NCI-H2171 (cell line): Measurements from ENCODE around the gene NEK3.
"Not testable (repeated sequence)": the region's sequence is repeated elsewhere in the genome, so short reads cannot be mapped to it uniquely, and the experiment has no call there.

ENCODE experiments used
- DNase-seq: peaks from one replicate; lab custom pipeline; 2025; lab: John Stamatoyannopoulos, UW

NEK3 gene, protein sequence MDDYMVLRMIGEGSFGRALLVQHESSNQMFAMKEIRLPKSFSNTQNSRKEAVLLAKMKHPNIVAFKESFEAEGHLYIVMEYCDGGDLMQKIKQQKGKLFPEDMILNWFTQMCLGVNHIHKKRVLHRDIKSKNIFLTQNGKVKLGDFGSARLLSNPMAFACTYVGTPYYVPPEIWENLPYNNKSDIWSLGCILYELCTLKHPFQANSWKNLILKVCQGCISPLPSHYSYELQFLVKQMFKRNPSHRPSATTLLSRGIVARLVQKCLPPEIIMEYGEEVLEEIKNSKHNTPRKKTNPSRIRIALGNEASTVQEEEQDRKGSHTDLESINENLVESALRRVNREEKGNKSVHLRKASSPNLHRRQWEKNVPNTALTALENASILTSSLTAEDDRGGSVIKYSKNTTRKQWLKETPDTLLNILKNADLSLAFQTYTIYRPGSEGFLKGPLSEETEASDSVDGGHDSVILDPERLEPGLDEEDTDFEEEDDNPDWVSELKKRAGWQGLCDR

DNA sequence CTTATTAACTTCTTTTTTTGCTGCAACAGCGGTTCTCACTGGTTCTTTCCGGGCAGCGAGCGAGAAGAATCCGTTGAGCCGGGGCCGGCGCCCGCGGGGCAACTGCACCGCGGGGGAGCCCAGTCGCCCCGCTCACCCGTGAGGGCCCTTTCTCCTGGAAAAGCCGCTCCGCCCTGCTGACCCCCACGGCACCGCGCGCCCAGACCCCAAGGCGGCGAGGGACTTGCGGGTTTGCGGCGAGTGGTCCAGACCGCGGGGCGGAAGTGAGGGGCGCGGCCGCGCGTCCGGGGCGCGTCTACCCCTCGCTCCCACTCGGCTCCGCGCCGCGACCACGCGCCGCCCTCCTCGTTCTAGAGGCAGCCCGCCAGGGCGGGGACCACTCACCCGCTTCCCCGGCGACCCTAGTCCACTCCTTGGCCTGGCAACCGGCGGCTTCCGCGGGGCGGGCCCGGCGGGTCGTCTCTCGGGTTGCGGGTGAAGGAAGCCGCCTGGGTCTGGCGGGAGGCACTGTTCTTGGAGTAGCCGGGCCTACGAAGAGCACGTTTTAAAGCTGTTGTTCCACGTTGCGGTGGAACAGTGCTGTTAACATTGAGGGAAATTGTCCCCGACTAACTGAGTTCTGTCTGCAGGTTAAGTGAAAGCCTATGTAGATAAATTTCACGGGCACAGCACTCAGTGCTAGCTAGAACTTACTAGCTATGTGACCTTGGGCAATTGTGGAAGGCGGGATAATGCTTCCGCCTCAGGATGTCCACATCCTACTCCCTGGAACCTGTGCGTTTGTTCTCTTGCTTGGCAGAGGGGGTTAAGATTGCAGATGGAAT lies at the start of gene NEK3:
NEK3 (minus strand) TSS at position 439 of the 824 bp plus-strand sequence. CDS start 3,406 bp downstream, outside the sequence.
- DNase-seq: peak; percentile 61

DNA sequence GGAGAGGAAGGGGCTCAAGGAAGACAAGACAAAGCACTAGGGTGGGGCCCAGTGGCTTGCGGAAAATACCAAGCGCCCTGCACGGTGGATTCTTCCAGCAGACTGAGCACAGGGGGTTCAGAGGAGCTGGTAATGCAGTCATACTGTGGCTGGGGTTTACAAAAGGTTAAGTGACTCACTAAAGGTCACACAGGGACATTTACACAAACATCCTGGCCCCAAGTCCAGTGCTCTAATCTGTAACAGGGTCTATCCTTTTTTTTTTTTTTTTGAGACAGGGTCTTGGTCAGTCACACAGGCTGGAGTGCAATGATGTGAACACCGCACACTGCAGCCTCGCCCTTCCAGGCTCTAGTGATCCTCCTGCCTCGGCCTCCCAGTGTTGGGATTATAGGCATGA lies 49.0 kb upstream of the NEK3 start:
- not testable (repeated sequence) for DNase-seq

DNA sequence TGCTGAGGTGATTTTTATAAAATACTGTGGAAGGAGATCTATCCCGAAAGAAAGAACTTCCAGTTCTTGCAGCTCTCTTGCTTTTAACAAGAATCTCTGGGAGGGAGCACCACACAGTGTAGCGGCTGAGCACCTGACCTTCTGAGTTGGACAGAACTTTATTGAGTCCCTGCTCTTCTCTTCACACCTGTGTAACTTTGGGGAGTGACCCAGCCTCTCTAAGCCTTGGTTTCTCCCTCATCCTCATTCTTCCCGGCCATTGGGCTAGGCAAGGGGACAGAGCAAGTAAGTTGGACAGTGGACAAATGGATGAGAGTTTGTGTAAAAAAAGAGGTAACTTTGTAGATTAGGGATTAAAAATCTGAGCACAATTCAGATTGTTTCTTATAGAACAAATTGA lies 48.5 kb upstream of the NEK3 start:
- DNase-seq: not testable (repeated sequence)

DNA sequence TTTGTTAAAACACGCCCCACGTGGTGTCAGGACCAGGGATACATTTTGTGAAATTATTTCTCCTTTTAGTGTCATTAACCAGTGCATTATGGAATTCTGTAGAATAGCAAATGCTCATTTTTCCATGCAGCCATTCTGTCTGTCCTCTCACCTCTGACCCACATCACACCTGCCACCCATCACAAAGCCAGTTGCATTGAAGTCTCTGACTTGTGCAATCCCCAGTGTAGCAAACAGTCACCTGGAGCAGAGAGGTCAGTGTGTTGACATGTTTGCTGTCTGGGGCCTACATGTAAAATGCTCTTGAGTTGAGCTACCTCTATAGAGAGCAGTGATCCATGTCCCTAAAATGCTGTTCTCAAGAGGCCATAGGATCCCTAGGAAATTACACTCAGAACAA lies 47.9 kb upstream of the NEK3 start:
- not testable (repeated sequence) for DNase-seq

DNA sequence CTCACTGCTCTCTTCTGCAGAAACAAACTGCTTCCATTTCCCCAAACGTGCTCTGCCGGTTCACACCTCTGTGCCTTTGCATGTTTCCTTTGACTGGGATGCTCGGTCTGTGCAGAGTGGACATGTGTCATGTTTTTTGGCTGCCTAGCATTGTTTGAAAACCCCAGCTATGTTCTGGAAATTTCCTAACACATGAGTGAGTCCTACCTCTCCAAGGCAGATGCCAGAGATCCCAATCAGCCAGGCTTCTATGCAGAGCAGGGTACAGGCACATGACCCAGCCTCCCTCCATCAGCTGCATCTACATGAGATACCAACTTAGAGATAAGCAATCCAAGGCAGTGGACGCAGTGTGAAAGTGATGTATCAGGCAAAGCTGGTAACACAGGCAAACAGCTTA lies 45.1 kb upstream of the NEK3 start:
- DNase-seq: not testable (repeated sequence)

DNA sequence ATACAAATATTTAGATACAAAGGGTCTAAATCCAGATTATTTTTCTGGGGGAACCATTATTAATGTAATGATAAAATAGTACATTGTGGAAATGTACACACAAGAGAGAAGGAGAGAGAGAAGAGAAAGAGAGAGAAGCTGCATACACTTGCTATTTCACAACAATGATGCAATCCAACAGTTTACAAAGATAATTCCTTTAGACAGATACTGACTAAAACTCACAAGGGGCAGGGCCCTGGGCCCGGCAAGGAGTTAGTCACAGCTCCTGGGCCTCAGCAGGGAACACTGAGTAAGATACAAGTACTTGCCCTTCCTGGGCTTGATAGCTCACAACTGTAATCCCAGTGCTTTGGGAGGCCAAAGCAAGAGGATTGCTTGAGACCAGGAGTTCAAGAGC lies 44.5 kb upstream of the NEK3 start:
- DNase-seq: not testable (repeated sequence)

DNA sequence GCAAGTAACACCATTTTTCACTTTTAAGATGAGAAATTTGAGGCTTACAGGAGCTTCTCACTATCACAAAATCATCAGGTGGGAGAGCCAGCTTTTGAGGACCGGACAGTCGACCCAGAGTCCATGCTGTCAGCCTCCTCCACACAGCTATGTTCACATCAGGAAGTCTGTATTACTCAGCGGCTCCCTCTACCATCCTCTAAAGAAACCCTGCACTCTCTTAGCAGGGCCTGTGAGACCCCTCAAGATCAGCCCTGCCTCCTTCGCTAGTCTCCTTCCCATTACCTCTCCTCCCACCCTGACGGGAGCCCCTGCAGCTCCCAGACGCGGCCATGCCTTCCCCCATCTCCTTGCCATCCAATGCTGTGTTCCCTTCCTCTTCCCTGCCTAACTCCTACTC lies 43.1 kb upstream of the NEK3 start:
- not testable (repeated sequence) for DNase-seq

DNA sequence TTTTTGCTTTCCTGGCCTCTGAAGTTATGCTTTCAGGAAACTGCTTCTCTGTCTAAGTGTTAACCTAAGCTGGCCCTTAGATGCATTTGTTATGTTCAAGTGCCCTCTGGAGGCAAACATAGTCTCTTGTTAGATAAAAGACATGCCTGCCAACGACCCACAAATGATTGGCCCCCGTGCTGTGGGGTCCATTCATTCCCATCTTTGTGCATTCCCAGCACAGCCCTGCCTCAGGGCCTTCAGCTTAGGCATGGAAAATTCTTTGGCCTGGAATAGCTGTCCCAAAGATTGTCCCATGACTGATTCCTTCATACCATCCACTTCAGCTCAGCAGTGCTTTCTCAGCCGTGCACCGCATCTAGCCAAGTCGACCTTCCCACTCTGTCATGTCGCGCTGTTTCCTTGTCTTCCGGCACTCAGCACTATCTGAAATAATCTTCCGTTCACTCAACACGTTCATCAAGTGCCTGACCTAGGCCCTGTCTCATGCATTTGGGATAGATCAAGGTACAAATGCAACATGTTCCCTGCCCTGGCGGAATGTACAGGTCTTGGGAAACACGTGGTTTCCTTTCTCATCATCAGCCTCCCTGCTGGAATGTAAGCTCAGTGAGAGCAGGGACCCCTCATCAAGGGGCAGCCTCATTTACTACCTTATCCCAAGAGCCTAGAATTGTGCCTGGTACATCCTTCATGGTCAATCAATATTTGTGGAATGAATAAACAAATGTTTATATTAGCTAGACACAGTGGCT lies 42.2 kb upstream of the NEK3 start:
- DNase-seq: peak; percentile 3

DNA sequence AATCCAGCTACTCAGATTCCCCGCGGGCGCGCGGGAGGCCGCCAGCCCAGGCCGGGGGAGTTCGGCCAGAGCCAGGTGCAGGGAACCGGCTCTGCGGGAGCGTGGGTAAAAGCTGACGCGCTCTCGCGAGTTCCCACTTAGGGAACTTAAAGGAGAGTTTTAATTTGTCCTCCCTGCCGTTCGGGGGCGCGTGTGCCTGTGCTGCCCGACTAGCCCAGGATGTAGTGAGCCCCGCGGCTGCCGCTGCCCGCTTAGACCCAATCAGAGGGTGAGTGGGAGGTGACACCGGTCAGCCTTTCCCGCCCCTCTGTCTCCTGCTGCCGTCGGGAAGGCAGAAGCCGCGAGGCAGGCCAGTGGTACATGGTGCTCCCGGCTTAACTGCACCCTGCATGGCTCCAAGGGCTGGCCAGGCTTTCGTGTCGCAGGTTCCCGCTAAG lies 36.0 kb upstream of the NEK3 start:
- no peak for DNase-seq

DNA sequence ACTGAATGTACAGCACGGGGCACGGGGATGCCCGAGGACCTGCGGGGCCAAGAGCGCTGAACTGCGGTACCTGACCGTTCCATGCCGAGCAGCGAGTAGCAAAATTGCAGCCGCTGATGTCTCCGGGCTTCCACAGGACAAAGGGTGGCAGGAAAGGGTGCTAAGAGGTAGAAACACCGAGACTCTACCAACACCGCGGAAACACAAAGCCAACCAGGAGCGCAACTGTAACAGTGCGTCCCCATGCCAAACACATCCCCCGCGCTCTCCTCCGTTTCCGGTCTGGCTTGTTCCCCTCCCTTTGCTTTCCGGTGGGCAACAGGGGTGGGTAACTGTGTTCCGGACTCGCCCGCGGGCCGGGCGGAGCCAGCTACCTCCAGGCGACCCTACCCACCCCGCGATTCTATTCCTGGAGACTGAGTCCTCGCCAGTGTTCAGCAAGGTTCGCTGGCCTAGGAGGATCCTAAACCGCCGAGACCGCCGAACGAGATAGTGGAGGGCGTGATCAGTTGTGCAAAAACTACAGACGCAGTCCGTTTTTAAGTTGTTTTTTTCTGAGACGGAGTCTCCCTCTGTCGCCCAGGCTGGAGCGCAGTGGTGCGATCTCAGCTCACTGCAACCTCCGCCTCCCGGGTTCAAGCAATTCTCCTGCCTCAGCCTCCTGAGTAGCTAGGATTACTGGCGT lies 34.9 kb upstream of the NEK3 start:
- peak; percentile 81 for DNase-seq

DNA sequence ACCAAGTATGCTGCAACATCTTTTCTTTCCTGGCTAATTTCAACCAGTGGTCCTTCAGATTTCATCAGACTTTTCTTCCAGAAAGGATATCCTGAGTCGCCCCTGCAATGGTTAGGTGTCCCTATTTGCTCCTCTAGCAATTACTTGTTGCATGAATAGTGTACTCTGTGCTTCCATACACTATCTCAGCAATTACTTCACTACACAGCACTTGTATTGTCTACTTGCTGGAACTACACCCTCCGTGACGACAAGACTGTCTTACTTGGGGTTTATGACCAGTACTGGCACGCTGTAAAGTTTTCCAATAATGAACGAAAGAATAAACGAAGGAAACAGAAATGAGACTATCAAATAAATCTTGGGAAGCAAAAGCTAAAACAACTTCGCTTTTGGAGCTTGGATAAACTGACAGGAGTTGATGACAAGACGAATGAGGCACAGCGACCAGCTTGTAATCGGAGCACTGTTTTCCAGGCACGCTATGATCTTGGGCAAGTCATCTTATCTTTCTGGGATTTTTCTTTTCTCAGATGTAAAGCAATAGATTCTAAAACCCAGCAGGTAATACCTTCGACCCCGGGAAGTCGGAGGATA lies 34.3 kb upstream of the NEK3 start:
- not testable (repeated sequence) for DNase-seq

DNA sequence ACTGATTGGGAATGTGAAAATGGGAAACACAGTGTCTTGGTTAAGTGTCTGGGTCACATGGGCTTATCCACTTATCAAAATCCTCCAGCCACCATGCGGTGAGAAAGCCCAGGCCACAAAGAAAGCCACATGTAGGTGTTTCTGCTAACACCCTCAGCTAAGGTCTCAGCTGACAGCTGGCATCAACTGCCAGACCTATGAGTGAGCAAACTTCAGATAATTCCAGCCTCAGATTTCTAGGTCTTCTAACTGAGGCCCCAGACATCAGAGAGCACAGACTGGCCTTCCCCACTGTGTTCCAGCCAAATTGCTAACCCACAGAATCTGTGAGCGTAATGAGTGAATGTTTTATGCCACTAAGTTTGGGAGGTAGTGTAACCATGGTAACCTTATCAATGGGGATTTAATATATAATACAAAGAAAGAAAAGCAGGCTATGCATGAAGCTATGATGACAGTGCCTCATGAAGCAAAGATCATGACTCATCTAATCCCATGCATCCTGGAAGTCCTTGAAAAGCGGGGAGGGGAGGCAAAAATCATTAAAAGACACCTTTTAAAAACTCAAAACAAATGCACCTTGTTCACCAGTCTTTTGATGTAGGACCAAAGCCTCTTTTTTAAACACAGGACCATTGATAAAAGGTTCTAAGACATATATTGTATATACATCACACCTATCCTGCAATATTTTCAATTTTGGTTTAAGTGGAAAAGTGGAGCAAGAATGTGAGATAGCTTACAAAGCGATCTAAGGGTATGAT lies 28.2 kb upstream of the NEK3 start:
- not testable (repeated sequence) for DNase-seq

DNA sequence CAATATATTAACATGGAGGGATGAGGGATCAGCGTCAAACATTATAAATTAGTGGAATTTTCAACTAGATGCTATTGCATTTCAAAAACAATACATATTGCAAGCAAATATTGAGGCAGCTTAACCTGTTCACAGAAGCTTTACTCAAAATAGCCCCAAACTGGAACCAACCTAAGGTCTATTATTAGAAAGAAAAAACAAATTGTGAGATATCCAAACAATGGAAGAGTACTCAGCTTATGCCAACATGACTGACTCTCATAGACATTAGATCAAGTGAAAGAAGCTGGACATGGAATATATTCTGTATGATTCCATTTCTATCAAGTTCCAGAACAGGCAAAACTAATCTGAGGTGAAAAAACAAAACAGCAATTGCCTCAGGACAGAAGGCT lies 27.6 kb upstream of the NEK3 start:
- DNase-seq: no peak

DNA sequence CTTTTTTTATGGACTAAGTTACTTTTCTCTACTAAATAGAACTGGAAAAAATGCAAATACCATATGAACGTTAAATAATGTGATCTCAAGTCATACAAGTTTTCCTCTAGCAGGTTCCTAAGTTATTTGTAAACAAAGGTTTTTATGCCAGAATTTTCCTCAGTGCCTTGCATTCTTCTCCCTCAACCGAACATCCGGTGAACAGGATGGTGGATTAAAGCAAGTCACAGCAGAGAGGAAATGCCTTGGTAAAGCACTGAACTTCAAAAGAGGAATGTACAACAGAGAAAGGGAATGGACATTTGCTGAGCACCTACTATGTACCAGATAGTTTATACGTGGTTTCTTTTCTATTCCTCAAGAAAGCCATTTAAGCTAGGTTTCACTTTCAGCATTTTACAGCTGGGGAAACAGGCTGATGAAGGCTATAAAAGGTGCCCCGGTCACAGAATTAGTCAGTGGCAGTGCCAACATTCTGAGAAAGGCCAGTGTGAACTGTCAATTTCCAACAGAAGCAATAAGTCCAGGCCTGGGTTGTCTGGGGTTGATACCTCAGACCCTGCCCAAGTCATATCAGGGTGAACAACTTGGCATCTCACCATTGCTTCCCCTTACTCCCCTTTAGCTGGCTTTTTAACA lies 22.0 kb upstream of the NEK3 start:
- not testable (repeated sequence) for DNase-seq

DNA sequence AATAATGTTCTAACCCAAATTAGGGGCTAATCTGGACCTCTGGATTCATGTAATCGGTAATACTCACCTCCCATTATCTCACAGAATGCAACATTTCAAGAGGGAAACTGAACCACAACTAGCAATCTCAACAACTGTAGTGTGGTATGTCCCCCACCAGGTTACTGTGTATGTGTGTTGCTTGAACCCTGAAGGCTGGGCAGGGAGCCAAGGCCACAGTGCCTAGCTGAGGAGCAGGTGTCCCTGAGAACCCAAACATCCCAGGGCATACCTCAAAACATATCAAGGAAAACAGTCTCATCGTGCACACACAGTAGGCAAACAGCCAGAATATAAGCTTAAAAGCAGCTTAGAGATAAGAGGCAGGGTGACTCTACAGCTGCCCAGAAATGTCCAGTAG lies 20.5 kb upstream of the NEK3 start:
- no peak for DNase-seq

DNA sequence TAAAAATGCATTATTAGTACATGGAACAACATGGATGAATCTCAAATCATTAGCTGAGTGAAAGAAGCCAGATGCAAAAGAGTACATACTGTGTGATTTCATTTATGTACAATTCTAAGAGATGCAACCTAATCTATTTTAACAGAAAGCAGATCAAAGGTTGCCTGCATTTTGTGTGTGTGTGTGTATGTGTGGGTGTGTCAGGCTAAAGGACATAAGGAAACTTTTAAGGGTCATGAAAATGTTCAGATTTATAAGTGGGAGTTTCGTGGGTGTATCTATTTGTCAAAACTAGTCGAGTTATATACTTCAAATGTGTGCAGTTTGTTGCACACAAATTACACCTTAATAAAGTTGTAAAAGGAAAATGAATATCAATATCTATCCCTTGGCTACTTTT lies 17.9 kb upstream of the NEK3 start:
- no peak for DNase-seq

DNA sequence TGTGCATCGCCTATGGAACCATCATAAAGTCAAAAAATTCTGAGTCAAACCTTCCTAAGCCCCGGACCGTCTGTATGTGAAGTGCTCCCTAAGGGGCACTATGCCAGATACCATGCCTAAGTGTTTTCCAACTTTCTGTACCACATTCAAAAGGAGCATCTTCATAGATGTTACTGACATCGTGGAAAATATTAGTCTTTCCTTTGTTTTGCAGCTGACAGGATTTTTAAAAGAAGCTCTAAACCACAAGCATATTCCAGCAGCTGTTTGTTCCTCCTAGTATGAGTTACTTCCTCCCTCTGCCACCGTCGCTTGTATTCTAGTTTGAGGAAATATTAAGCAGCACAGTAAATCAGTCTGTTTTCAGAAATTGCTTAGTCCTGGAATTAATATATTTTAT lies 14.6 kb upstream of the NEK3 start:
- not testable (repeated sequence) for DNase-seq

DNA sequence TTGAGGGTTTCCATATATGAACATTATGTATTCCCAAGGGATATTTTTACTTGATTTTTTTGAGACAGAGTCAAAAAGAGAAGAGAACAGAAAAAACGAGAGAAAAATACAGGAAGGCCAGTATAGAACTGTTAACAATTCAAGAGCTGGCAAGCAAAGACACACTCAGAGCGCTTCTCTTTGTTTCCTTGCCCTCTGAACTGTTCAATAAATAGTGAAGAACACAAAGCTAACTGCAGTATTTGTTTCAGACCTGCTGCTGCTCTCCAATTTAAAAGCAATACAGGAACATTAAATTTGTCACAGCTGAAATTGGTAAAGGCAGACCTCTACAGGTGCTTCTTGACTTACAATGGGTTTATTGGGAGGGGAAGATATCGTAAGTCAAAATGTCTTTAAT lies 14.0 kb upstream of the NEK3 start:
- no peak for DNase-seq

DNA sequence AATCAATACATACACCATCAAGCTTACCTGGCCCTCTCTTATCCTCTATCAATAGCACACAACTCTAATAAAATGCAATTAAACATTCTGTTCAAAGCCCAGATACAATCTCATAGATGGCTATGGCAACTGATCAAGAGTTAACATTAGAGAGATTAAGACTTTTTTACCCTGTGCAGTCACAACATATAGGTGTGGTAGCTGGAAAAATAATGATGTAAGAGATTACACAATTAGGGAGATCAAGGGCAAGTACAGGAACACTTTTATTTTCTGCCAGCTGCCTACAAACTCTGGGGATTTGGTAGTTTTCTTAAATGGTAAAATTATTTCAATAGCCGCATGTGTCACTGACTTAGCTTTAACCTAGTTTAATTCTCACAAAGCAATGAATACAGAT lies 12.3 kb upstream of the NEK3 start:
- DNase-seq: not testable (repeated sequence)
